Activated B cell treated with CpG ODN at 0.5 μM for 24 hours (primary cell): ENCODE results near the gene AMHR2. TPM values are rescaled to one million over a fixed set of nuclear protein-coding genes. Genes with fewer than 3 reads are reported as not detected.

ENCODE experiments used
- ATAC-seq: fragments of 200-7000 bp; cut with Tn5 transposase; one replicate; pipeline ENCODE4 v1.10.0; 2021; ENCODE audit warnings: low read depth, mild to moderate bottlenecking, moderate library complexity
- CTCF ChIA-PET: fragments of 350-600 bp; sonication (Branson Sonifier 250); formaldehyde crosslinking; loops from one replicate; lab custom pipeline; 2021; ENCODE audit warnings: antibody characterized with exemption; lab: Charles Lee
- POLR2A ChIA-PET: fragments of 350-600 bp; sonication (Branson Sonifier 250); formaldehyde crosslinking; loops from one replicate; lab custom pipeline; 2021; ENCODE audit warnings: antibody characterized with exemption; lab: Charles Lee
- DNase-seq: peaks from one replicate; pipeline ENCODE4 v3.0.0; 2022
- H3K27ac Mint-ChIP-seq: one replicate; pipeline ENCODE4 v1.8.0; 2020; ENCODE audit warnings: mixed read lengths
- H3K27me3 Mint-ChIP-seq: one replicate; pipeline ENCODE4 v1.8.0; 2021; ENCODE audit warnings: mixed read lengths
- H3K36me3 Mint-ChIP-seq: one replicate; pipeline ENCODE4 v1.8.0; 2021; ENCODE audit warnings: low read depth, mixed read lengths
- H3K4me1 Mint-ChIP-seq: one replicate; pipeline ENCODE4 v1.8.0; 2021; ENCODE audit warnings: mixed read lengths
- H3K4me3 Mint-ChIP-seq: one replicate; pipeline ENCODE4 v1.8.0; 2020; ENCODE audit warnings: mild to moderate bottlenecking, mixed read lengths
- H3K9me3 Mint-ChIP-seq: one replicate; pipeline ENCODE4 v1.8.0; 2020; ENCODE audit warnings: mixed read lengths
- CTCF ChIP-seq: fragments of 200-600 bp; IDR thresholded peaks from one replicate; pipeline ENCODE4 v1.8.0; 2022; ENCODE audit warnings: antibody characterized with exemption, mild to moderate bottlenecking
- intact Hi-C: fragments of 100-400 bp; cut with micrococcal nuclease; formaldehyde crosslinking; loops from one replicate; pipeline ENCODE4 v1.15.1; 2024
- total RNA-seq: library from RNA; stranded (reverse); gene quantifications from 2 replicates; pipeline ENCODE4 v1.2.3, GENCODE V29; 2022

Gene AMHR2
- total RNA-seq, 1 donor from 2014 or later = not detected

DNA sequence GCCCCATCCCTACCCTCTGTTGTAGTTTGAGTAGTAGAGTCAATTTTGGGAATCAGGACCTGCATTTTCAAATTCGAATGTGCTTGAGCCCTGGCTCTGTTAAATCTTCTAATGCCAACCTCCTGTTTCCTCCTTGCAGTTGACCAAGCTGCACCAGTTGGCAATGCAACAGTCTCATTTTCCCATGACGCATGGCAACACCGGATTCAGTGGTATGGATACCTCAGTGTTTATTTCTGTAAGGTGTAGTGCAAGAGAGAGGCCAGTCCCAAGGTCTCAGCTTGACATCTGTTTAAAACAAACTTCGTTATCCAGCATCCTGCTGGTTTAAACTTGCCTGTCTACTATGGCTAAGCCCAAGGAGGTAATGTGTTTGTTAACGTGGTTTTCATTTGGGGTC lies 43.4 kb downstream of the AMHR2 start:
- Mint-ChIP-seq H3K27ac (no peak overlapping the region), H3K9me3 (no peaks in the 10 kb centered on the region), H3K27me3 (no peaks in the 10 kb centered on the region), H3K4me1 (peaks cover 8% of the 10 kb centered on the region), H3K36me3 (peaks cover 92% of the 10 kb centered on the region), H3K4me3 (no peak overlapping the region)
- DNase-seq = no peak
- CTCF ChIA-PET = no interaction called here
- POLR2A ChIA-PET = interaction anchor here (0.7 kb wide), 1 partner anchor 8 kb away, joined by 3 read pairs; no protein-coding TSS in a partner anchor
- no peak for ATAC-seq
- intact Hi-C loops = no loop called here
- no peak for TF ChIP-seq CTCF

- no peak overlapping the region for H3K4me3 Mint-ChIP-seq
- no peak for ATAC-seq
- no peak for DNase-seq
- TF ChIP-seq CTCF = no peak
- H3K4me1 Mint-ChIP-seq = peaks cover 9% of the 10 kb centered on the region
- intact Hi-C loops = no loop called here
- H3K36me3 Mint-ChIP-seq = peaks cover 92% of the 10 kb centered on the region
- no peak overlapping the region for H3K27ac Mint-ChIP-seq
- no peaks in the 10 kb centered on the region for H3K9me3 Mint-ChIP-seq
- CTCF ChIA-PET = no interaction called here
- H3K27me3 Mint-ChIP-seq = no peaks in the 10 kb centered on the region
- POLR2A ChIA-PET = interaction anchor here (0.6 to 1.2 kb wide), 4 partner anchors 9 to 1031 kb away, joined by 3 to 4 read pairs (median 3); no protein-coding TSS in a partner anchor
These were observed 44.2 kb downstream of the AMHR2 start for GRCh38 chr12:53467880-53468279.

DNA sequence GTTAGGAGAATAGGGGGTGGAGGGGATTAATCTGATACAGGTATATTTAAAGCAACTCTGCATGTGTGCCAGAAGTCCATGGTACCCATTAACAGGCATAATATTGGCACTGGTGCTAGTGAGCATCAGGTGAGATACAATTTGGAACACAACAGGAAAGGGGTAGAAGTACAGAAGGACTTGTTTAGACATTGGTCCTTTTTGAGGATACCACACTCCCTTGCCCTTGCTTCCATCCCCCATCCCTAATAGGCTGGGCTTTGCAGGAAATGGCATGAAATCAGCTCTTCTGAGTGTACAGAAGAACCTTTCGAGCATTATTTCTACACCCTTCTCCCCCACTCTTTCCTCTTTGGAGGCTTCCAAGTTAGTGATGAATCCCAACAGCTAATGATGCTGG lies 44.6 kb downstream of the AMHR2 start:
- Mint-ChIP-seq H3K27me3 (no peaks in the 10 kb centered on the region), H3K36me3 (peaks cover 89% of the 10 kb centered on the region), H3K27ac (no peak overlapping the region), H3K4me1 (peaks cover 9% of the 10 kb centered on the region), H3K4me3 (no peak overlapping the region), H3K9me3 (no peaks in the 10 kb centered on the region)
- ChIA-PET CTCF (no interaction called here), POLR2A (interaction anchor here (0.6 to 1.2 kb wide), 4 partner anchors 10 to 1030 kb away, joined by 3 to 15 read pairs (median 4); no protein-coding TSS in a partner anchor)
- ATAC-seq (no peak), DNase-seq (no peak)
- no peak for TF ChIP-seq CTCF
- intact Hi-C loops = no loop called here

DNA sequence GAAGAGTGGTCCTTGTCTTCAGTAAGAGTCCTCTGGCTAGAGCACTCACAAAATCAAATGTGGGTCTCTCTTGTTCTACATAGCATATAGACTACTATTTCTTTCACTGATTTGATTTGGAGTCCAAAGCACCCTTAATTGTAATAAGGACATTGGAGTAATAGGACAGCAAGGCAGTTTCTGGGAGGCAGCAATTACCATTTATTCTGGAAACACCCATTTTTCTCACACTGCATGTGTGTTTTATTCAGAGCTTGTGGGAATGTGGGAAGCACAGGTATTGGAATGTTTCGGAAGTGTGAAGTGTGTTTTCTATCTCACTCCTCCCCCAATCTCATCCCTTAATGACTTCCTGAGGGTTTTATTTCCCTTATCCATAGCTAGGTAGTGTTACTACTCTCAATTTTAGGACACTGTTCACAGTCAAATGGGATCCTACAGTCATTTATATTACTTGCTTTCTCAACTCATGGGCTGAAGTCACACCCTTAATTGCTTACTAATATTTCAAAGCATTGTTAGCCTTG lies 48.5 kb downstream of the AMHR2 start:
- H3K36me3 Mint-ChIP-seq = peaks cover 88% of the 10 kb centered on the region

More for the DNA sequence above, 48.5 kb downstream of the AMHR2 start:
- H3K27me3 Mint-ChIP-seq = no peaks in the 10 kb centered on the region
- DNase-seq (no peak), ATAC-seq (no peak)
- H3K27ac Mint-ChIP-seq = no peak overlapping the region
- no peak for TF ChIP-seq CTCF
- ChIA-PET POLR2A (interaction anchor here (0.6 kb wide), 1 partner anchor 117 kb away, joined by 7 read pairs; no protein-coding TSS in a partner anchor), CTCF (no interaction called here)
- H3K4me3 Mint-ChIP-seq = no peak overlapping the region
- intact Hi-C loops = loop anchor here (2.0 kb wide), 1 partner anchor 13 kb away; no protein-coding TSS in a partner anchor
- H3K4me1 Mint-ChIP-seq = peaks cover 4% of the 10 kb centered on the region
- H3K9me3 Mint-ChIP-seq = no peaks in the 10 kb centered on the region
